GM19395 (cell line): ENCODE measurements around the gene STXBP2.

ENCODE experiments used
- ATAC-seq: cut with Tn5 transposase; IDR thresholded peaks from one replicate; pipeline ENCODE4 v1.9.1; 2021; ENCODE audit warnings: mild to moderate bottlenecking, moderate library complexity; ENCODE audit not compliant: unreplicated experiment

The STXBP2 gene

GRCh38 chr19:7636691-7637373, at the start of gene STXBP2:
Gene STXBP2, plus strand, starts transcription at chr19:7637110. Its CDS starts 40 bp downstream, at chr19:7637150.
- no peak for ATAC-seq

- no peak for ATAC-seq
Measured at GRCh38 chr19:7589822-7590221, 47.1 kb upstream of the STXBP2 start.

- no peak for ATAC-seq
Measured at GRCh38 chr19:7590256-7590655, 46.7 kb upstream of the STXBP2 start.

- no peak for ATAC-seq
Measured at GRCh38 chr19:7595466-7596133, 41.3 kb upstream of the STXBP2 start, which contains the start of gene CAMSAP3. Gene CAMSAP3, plus strand, starts transcription at chr19:7595863. Its CDS starts 140 bp downstream, at chr19:7596003.

GRCh38 chr19:7596211-7596937, 40.5 kb upstream of the STXBP2 start:
- no peak for ATAC-seq

GRCh38 chr19:7597689-7598088, 39.2 kb upstream of the STXBP2 start:
- no peak for ATAC-seq

- ATAC-seq = no peak
Measured at GRCh38 chr19:7598180-7598579, 38.7 kb upstream of the STXBP2 start.

- ATAC-seq = no peak
Measured at GRCh38 chr19:7600721-7601120, 36.2 kb upstream of the STXBP2 start.

GRCh38 chr19:7602240-7602934, 34.5 kb upstream of the STXBP2 start:
- ATAC-seq = no peak

GRCh38 chr19:7602935-7603497, 33.9 kb upstream of the STXBP2 start:
- no peak for ATAC-seq

- no peak for ATAC-seq
Measured at GRCh38 chr19:7603919-7604318, 33.0 kb upstream of the STXBP2 start.

GRCh38 chr19:7605490-7606222, 31.3 kb upstream of the STXBP2 start:
- no peak for ATAC-seq

- no peak for ATAC-seq
Measured at GRCh38 chr19:7606289-7606688, 30.6 kb upstream of the STXBP2 start.

GRCh38 chr19:7607212-7607873, 29.6 kb upstream of the STXBP2 start:
- no peak for ATAC-seq

GRCh38 chr19:7607874-7608560, 28.9 kb upstream of the STXBP2 start:
- ATAC-seq = no peak

GRCh38 chr19:7610491-7611240, 26.2 kb upstream of the STXBP2 start:
- ATAC-seq = no peak

- ATAC-seq = no peak
Measured at GRCh38 chr19:7611541-7612279, 25.2 kb upstream of the STXBP2 start.
